Esophagus (tissue), 2 donors: ENCODE data around the gene ALDH16A1. TPM values are rescaled to one million over a fixed set of nuclear protein-coding genes. Genes with fewer than 3 reads are reported as not detected.

Source experiments
- H3K27ac ChIP-seq, 2 donors: one replicate each; pipeline ENCODE4 v1.5.1; 2013; ENCODE audit warnings: low read depth in 2 of 2, mild to moderate bottlenecking in 2 of 2, inconsistent platforms in 1 of 2, low read length in 1 of 2, moderate library complexity in 1 of 2
- H3K27me3 ChIP-seq, 2 donors: one replicate each; pipeline ENCODE4 v1.6.1; 2013; ENCODE audit warnings: low read length in 2 of 2, control low read depth in 1 of 2, mild to moderate bottlenecking in 1 of 2; ENCODE audit not compliant: insufficient read depth in 2 of 2, control insufficient read depth in 1 of 2
- H3K36me3 ChIP-seq, 2 donors: one replicate each; pipeline ENCODE4 v1.6.1; 2013; ENCODE audit warnings: low read length in 1 of 2; ENCODE audit not compliant: control insufficient read depth in 2 of 2, insufficient read depth in 2 of 2
- H3K4me1 ChIP-seq, 2 donors: one replicate each; pipeline ENCODE4 v1.6.1; 2013; ENCODE audit warnings: low read length in 1 of 2; ENCODE audit not compliant: control insufficient read depth in 2 of 2, insufficient read depth in 2 of 2
- H3K4me3 ChIP-seq, 2 donors: one replicate each; pipeline ENCODE4 v1.5.1; 2013; ENCODE audit warnings: low read length in 2 of 2, mild to moderate bottlenecking in 2 of 2, low read depth in 1 of 2, moderate library complexity in 1 of 2
- H3K9me3 ChIP-seq, 2 donors: one replicate each; pipeline ENCODE4 v1.6.1; 2013; ENCODE audit warnings: mild to moderate bottlenecking in 2 of 2, low read depth in 1 of 2, low read length in 1 of 2, moderate library complexity in 1 of 2; ENCODE audit not compliant: control insufficient read depth in 2 of 2, insufficient read depth in 1 of 2
- WGBS, 2 donors: extraction: QIAGEN DNeasy Blood & Tissue Kit; methylation state at CpG; one replicate each; pipeline ENCODE4 v1.1.7; 2013; 5-methylcytosine and 5-hydroxymethylcytosine counted together
- polyA plus RNA-seq, 2 donors: library from polyadenylated mRNA; stranded (reverse); fragments of 200-250 nt; gene quantifications; one replicate each; pipeline ENCODE4 v1.2.3, GENCODE V29; 2013
- donor health status: healthy with polysubstance abuse.
- donor health status: Bipolar disorder and iron deficiency.

Gene ALDH16A1
- polyA plus RNA-seq, 2 donors = 29.4 to 29.9 TPM

DNA sequence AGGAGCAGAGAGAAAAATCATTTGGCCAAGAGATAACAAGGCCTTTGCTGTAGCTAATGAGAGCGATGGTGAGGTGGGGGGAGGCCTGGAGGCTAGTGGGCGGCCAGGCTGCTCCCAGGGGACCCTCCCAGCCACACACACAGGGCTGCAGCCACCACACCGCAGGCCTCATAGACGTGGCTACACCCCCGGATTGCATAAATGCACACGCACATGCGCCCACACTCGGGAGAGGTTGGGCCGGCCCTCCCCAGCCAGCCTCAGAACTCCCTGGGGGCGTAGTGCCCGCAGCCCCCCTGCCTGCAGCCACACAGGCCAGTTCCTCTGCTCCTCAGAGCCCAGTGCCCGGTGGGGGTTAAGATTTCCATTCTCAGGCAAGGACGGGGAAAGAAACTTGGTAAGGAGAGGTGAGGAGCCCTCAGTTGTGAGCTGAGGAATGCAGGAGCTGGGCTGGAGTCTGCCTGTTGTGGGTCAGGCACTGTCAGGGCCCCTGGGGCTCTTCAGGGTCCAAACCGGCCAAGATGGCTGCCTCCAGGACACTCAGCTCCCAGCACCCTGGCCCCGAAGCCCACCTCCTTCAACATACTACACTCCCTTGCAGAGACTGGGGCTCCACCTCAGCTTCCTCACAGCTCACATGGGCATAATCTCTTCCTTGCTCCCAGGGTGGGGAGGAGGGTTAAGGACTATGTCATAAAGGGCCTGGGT is 37.8 kb upstream of the ALDH16A1 start:
- 61% methylated on average over 15 of the region's 15 CpGs for WGBS, 2 donors
- H3K27ac ChIP-seq = no peak overlapping the region
- H3K9me3 ChIP-seq = no peaks in the 10 kb centered on the region
- no peaks in the 10 kb centered on the region for H3K36me3 ChIP-seq
- no peak overlapping the region for H3K4me3 ChIP-seq
- no peaks in the 10 kb centered on the region for H3K27me3 ChIP-seq
- no peaks in the 10 kb centered on the region for H3K4me1 ChIP-seq

DNA sequence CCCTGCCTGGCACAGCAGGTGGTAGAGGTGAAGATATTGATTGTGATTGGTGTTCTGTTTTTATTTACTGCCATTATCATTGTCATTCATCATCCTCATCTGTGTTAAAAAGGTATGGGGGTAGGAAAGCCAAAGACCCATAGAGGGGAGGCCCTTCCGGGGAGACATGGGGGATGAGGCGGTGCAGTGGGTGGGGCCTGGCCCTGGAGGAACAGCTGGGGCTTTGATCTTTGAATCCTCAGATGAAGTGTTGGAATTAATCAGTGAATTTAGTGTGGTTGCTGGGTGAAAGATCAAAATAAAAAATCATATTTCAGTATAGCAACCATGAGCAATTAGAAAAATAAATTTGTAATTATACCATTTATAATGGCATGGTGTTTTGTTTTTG is 37.2 kb upstream of the ALDH16A1 start:
- 75 to 76% methylated on average over 2 of the region's 2 CpGs for WGBS, 2 donors

DNA sequence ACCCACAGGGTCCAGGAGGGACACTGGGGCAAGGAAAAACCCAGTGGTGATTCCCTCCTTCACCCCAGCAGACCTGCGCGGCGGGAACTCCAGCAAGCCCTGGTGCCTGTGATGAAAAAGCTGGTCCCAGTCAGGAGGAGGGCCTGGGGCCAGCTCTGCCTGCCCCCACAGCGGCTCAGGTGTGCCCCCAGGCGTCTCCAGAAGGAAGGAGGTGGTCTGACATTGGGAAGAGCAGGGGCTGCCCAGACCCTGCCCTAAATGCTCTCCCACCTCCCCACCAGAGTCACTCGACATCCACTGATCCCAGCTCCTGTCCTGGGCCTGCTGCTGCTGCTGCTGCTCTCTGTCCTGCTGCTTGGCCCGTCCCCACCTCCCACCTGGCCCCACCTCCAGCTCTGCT is 35.9 kb upstream of the ALDH16A1 start:
- peaks cover 0 to 2% of the 10 kb centered on the region in 2 donors for H3K27me3 ChIP-seq

More for the DNA sequence above, 37.2 kb upstream of the ALDH16A1 start:
- no peak overlapping the region for H3K4me3 ChIP-seq
- H3K27ac ChIP-seq = no peak overlapping the region
- no peaks in the 10 kb centered on the region for H3K4me1 ChIP-seq
- no peaks in the 10 kb centered on the region for H3K36me3 ChIP-seq
- no peaks in the 10 kb centered on the region for H3K27me3 ChIP-seq
- H3K9me3 ChIP-seq = no peaks in the 10 kb centered on the region

DNA sequence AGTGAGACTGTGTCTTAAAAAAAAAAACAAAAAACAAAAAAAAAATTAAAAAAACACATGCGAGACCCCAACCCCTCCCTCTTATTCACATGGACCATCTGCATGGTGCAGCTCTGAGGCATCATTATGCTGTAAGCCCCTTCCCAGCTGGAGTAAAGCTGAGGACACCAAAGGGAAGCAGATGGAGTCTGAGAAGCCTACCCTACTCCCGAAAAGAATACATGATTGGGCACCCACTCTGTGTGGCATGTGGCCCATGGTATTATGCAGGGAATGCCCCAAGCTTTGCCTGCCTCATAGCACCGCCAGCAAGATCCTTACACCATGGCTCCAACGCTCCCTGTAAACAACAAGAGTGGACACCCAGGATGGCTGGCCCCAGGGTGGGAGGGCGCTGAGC is 34.5 kb upstream of the ALDH16A1 start:
- H3K27me3 ChIP-seq = peaks cover 0 to 16% of the 10 kb centered on the region in 2 donors

More for the DNA sequence above, 35.9 kb upstream of the ALDH16A1 start:
- Histone ChIP-seq H3K9me3 (no peaks in the 10 kb centered on the region), H3K36me3 (no peaks in the 10 kb centered on the region), H3K27ac (no peak overlapping the region), H3K4me3 (no peak overlapping the region), H3K4me1 (peaks cover 0 to 4% of the 10 kb centered on the region in 2 donors)
- 59 to 62% methylated on average over 7 of the region's 7 CpGs for WGBS, 2 donors

DNA sequence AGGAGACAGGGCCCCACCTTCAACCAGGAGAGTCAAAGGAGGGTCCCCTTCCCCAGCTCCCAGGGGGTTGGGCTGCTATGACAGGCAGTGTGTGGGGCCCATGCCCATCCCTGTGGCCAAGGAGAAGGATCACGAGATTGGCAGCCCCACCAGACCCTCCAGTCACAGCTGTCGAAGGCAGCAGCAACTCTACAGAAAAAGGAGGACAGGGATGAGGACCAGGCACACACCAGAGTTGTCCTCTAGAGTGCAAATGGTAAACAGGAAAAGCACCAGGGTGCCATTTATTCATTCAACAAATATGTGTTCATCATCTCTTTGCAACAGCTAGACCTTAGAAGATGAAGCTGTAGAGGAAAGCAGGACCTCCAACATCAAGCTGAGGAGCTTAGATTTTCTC is 33.9 kb upstream of the ALDH16A1 start:
- 76 to 77% methylated on average over 2 of the region's 2 CpGs for WGBS, 2 donors

More for the DNA sequence above, 34.5 kb upstream of the ALDH16A1 start:
- H3K4me3 ChIP-seq = no peak overlapping the region
- no peak overlapping the region for H3K27ac ChIP-seq
- H3K4me1 ChIP-seq = peaks cover 2 to 10% of the 10 kb centered on the region in 2 donors
- no peaks in the 10 kb centered on the region for H3K36me3 ChIP-seq
- 77 to 79% methylated on average over 5 of the region's 5 CpGs for WGBS, 2 donors
- no peaks in the 10 kb centered on the region for H3K9me3 ChIP-seq

DNA sequence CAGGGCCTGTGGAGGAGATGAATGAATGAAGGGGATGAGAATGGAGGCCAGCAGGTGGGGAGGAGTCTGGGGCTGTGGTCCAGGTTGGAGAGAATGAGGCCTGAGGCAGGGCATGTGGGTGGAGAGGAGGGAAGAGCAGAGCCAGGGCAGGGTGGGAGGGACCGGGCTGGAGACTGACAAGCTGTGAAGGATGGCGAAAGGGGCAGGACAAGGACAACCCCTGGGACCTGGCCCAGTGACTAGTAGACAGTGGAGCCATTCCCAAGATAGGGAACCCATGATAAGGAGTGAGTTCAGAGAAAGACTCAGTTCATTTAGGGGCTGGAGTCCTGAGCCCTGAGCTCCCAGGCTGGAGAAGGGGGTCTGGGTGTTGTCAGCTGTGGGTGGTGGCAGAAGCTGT is 32.8 kb upstream of the ALDH16A1 start:
- Histone ChIP-seq H3K4me1 (peaks cover 2 to 10% of the 10 kb centered on the region in 2 donors), H3K27ac (no peak overlapping the region), H3K36me3 (no peaks in the 10 kb centered on the region), H3K27me3 (peaks cover 0 to 25% of the 10 kb centered on the region in 2 donors), H3K9me3 (no peaks in the 10 kb centered on the region), H3K4me3 (no peak overlapping the region)
- 73 to 94% methylated on average over 2 of the region's 2 CpGs for WGBS, 2 donors

More for the DNA sequence above, 33.9 kb upstream of the ALDH16A1 start:
- Histone ChIP-seq H3K27me3 (peaks cover 0 to 19% of the 10 kb centered on the region in 2 donors), H3K4me1 (peaks cover 2 to 10% of the 10 kb centered on the region in 2 donors), H3K9me3 (no peaks in the 10 kb centered on the region), H3K4me3 (no peak overlapping the region), H3K27ac (no peak overlapping the region), H3K36me3 (no peaks in the 10 kb centered on the region)

DNA sequence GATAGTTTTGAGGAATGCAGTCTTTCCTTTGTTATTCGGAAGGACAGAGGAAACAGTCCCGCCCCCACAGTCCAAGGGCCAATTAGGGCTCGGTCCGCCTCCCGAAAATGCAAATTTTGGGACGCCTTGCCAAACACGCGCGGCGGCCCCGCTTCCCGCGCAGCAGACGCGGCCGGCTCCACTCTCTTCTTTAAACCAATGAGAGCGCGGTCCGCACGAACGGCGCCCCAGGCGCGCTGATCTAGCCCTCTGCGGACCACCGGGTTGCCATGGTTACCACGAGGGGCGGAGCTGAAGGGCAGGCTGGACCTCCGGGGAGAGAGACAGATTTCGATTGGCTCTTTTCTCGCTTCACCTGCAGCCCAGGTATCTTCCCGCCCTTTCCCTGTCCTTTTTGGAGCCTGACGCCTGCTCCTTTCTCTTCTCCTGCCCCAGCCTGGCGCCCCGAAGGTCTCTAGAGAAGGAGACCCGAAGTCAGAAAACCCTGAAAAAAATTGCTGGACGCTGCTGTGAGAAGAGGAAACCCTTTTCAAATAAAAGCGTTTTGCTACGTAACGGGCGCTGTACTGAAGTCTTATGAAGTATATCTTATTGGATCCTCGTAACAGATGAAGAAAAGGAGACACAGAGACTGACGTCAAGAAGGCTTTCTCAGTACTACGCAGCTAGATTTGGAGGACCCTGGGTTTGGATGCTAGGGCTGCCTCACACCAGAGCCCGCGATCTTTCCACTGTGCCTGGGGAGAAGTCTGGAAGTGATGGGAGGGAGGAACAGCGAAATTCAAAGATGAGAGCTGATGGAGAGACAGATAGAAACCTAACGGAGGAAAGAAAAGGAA is 31.8 kb upstream of the ALDH16A1 start:
- 9% methylated on average over 47 to 48 of the region's 48 CpGs for WGBS, 2 donors

DNA sequence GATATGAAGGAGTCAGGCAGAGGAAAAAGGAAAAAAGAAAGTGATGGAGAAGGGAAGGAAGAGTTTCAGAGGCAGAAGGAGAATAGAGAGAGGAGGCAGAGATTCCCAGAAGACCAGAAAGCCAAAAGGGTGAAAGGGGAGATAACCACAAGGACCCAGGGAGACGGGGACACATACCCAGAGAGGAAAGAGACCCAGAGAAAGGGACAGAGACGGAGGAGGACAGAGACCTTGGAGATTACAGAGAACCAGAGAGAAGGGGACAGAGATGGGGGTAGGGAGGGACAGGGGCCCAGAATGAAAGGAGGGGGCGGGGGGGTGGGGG is 31.2 kb upstream of the ALDH16A1 start:
- H3K9me3 ChIP-seq = no peaks in the 10 kb centered on the region
- H3K4me1 ChIP-seq = peaks cover 2 to 12% of the 10 kb centered on the region in 2 donors
- H3K4me3 ChIP-seq = no peak overlapping the region
- no peak overlapping the region for H3K27ac ChIP-seq
- WGBS, 2 donors = 25 to 33% methylated on average over 3 of the region's 3 CpGs
- H3K27me3 ChIP-seq = peaks cover 0 to 27% of the 10 kb centered on the region in 2 donors
- no peaks in the 10 kb centered on the region for H3K36me3 ChIP-seq

More for the DNA sequence above, 31.8 kb upstream of the ALDH16A1 start:
- H3K27ac ChIP-seq = no peak overlapping the region
- peaks cover 2 to 12% of the 10 kb centered on the region in 2 donors for H3K4me1 ChIP-seq
- peaks cover 0 to 27% of the 10 kb centered on the region in 2 donors for H3K27me3 ChIP-seq
- H3K9me3 ChIP-seq = no peaks in the 10 kb centered on the region
- H3K36me3 ChIP-seq = no peaks in the 10 kb centered on the region
- H3K4me3 ChIP-seq = peak overlapping the region; percentile 18 to 20

DNA sequence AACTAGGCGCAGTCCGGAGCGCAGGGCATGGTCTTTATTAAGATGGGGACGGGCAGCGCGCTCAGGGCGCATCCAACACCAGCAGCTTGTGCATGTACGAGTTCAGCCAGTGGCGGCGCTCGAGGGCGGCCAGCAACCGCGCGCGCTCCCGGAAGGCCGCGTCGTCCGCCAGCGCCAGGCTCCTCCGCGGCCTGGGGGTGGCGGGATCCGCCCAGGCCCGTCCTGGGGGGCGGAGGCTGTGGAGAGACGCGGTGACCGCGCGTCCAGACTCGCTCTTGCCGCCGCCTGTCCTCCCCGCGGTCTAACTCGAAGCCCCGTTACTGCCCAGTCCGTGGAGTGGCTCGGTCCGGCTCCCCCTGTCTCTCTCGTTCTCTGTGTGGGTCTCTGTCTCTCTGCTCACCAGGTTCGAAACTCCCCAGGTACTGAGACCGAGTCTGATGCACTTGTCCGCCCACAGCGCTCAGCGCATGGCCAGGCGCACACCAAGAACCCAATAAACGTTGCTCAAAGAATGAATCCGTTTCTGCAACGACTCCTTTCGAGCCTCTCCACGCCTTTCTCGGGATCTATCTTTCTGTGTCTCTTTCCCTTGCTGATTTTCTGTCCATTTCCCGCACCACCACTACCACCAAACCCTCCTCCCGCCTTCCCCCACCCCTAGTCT is 30.5 kb upstream of the ALDH16A1 start:
- Histone ChIP-seq H3K36me3 (no peaks in the 10 kb centered on the region), H3K4me1 (peaks cover 2 to 12% of the 10 kb centered on the region in 2 donors), H3K4me3 (peak overlapping the region; percentile 5 to 10), H3K27me3 (peaks cover 0 to 30% of the 10 kb centered on the region in 2 donors), H3K27ac (no peak overlapping the region), H3K9me3 (no peaks in the 10 kb centered on the region)
- 2 to 6% methylated on average over 48 to 58 of the region's 58 CpGs for WGBS, 2 donors
